ENCODE results near the gene CARS2.
A peak's percentile ranks its signal among the peaks of the same experiment; 100 is the strongest.

CARS2 gene

DNA sequence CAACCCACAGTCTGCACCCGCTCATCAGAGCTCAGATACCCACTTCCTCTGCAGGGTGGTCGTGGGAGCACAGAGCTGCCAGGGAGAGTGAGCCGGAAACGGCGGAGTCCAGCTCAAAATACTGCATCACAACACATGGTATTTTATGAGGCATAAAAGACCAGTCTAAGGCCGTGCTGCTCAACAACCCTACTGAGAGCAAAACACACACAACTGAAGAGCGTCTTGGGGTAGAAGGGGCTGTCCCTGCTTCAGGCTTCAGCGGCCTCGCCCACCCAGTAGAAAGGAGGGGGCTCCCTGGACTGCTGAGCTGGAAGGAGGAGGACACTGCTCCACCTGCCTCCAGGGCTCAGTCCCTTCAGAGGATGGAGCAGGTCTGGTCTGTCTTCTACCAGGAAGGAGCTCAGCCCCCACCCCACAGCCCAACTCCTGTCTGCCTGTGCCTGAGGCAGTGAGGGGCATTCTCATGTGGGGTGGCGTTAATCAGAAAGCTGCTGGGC is 53.6 kb downstream of the CARS2 start:
- DNase-seq (ENCODE audit: low spot score) = no peak

DNA sequence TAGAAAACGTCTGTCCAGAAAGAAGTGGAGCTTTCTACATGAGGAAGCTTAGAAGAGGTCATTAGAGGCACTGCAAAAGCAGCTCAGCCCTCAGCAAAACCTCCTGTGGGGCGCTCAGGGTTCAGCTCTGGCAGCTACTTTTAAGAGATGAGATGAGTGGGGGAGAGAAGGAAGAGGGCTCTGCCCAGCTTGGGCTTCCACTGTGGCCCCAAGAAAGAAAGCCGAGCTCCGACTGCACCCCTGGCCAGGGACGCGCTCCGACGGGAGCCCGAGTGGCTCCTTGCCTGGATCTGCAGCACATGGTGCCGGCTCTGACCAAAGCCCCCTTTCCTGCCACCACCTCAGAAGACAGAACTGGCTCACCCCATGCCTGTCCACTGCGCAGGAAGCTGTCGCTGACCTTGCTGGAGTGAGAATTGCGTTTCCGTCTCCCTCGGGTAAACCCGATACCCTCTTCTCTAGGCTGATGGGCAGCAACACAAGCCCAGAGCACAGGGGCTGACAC is 54.1 kb downstream of the CARS2 start:
- DNase-seq (ENCODE audit: low spot score) = no peak

DNA sequence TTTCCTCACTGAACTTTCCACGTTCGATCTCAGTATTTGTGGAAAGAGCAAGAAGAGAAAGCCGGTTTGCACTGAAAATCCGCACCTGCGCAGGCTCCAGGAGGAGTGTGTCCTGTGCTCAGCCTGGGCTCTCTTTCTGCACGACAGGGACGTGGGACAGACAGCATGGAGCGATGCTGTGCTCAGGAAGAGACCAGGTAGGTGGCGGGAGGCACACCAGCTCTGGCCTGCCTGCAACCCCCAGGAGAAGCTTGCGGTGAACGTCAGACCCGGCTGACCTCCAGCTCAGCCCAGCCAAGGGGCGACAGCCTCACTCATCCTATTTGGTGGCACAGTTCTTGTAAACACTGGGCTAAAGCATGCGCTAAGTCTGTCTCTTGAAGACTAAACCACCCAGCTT is 54.6 kb downstream of the CARS2 start:
- DNase-seq (ENCODE audit: low spot score) = no peak

DNA sequence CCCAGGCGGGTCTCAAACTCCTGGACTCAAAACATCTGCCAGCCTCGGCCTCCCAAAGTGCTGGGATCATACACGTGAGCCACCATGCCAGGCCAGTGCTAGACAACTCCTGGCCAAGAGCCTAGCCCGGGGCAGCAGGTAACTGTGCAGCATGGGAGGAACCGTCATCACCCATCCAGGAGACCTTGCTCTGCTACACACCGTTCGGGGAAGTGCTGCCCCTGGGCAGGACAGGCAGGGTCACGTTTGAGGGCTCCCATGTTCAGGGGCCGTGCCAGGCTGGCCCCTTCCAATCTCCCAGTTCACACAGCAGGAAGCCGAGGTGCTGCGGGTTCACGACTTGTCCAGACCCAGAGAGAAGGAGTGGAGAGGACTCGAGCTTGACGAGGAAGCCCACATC is 55.5 kb downstream of the CARS2 start:
- no peak for DNase-seq (ENCODE audit: low spot score)

DNA sequence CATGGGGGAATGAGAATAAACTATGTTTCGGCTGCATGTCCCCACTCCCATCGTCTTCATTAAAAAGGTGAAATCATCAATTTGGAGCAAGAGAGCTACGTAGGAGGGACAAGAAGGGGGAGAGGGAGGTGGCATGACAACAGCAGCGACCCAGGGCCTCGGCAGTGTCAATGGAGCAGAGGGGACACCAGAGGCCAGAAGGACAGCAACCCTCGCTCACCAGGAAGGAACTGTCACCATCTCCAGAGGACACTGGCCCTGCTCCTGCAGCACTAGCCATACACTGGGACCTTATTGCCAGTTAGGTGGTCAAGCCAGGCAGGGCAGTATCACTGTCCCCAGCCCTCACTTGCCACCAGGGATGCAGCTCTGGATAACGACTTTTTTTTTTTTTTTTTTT is 56.4 kb downstream of the CARS2 start:
- no peak for DNase-seq (ENCODE audit: low spot score)

DNA sequence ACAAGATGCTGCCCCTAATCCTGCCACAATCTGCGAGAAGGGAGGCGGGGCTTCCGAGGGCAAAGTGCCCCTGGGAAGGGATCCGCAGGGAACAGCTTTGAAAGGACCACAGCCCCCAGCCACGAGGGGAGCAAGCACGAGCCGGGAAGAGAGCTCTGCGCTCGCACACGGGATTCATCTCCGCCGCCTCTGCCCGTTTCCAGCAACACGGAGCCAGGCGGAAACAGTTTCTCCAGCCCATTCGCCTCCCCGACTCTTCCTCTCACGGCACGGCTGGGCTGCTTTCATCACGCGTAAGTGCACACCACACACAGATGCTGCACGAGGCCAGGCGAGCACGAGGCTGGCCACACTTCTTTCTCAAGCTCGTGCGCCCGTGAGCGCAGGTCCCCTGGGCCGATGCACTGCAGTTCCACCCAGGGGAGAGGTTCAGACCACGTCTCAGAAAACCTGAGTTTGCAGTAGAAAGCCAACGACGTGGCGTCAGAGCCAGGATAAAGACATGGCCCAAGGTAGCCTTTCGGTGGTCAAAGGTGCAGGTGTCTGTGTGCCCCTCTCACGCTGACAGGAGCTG is 57.0 kb downstream of the CARS2 start:
- DNase-seq (ENCODE audit: low spot score) = no peak

DNA sequence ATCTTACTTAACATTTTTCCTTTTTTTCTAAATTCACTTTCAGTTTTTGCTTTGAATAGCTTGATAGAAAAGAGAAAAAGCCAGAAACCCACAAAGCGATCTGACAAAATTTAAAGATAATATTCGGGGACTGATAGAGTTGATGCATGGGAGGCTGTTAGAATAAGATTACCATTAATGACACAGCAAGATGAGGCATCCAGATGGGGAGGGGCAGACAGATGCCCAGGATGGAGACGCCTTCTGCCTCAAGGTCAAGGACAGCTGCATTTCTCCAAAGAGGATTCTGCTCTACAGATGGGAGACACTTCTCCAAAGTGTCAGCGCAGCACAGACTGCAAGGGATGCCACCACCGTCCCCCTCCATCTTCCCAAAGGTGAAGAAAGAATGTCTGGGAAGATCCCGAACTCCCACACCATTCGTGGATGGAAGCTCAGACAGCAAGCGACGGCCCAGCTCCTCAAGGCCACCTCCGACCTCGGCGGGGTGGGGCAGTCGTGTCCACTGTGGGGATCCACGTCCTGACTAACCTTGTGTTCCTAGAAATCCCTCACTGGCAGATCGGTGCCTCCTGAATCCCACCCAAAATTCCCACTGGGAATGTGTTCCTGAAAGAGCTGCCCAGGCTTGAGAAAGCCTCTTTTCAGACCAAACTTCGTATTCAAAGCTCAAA is 57.6 kb downstream of the CARS2 start:
- DNase-seq (ENCODE audit: low spot score) = no peak

DNA sequence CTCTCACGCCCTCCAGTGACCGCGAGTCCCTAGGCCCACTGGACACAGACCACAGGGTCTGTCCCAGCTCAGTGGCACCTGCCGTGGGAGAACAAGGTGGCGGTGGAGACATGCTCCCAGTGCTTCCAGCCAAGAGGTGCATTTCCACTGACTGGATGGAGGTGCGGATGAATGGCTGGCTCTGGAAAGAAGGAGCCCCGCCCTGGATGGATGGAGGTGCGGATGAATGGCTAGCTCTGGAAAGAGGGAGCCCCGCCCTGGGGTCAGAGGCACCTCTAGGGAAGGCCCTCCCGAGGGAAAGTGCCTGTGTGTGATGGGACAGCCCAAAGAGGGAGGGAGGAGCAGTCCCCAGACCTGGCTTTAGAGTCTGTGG is 58.6 kb downstream of the CARS2 start:
- DNase-seq (ENCODE audit: low spot score) = no peak

DNA sequence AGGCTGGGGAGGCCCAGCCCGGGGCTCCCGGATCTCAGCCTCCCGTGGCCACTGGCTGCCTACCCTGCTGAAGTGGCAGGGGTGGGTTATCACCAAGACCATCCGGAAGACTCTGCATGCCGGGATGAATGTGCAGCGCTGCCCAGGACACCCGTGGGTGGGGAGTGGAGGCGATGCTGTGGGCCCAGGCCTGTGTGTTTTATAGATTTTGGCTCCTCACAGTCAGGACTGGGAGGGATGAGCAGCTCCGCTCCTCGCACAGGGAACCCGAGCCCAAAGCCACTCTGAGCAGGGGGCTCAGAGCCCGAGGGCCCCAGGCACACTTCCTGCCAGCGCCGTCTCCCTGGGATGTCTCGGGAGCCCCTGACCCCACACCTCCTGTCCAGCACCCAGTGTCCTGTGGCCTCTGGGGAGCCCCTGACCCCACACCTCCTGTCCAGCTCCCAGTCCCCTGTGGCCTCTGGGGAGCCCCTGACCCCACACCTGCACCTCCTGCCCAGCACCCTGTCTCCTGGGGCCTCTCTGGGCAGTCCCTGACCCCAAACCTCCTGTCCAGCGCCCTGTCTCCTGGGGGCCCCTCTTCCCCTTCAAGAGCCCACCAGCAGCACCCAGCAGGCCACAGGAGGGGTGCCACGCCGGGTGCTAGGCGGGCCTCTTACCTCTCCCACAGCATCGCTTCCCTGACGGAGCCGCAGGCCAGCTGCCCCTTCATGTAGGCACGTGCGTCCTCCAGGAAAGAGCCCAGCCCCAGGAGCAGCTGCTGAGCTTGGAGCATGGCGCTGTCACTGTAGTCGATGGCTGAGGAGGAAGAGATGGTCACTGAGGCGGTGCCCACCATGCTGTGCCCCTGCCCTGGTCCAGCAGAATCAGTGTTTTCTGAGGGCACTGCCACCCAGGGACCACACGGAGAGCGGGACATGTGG is 59.2 kb downstream of the CARS2 start:
- DNase-seq (ENCODE audit: low spot score) = no peak

DNA sequence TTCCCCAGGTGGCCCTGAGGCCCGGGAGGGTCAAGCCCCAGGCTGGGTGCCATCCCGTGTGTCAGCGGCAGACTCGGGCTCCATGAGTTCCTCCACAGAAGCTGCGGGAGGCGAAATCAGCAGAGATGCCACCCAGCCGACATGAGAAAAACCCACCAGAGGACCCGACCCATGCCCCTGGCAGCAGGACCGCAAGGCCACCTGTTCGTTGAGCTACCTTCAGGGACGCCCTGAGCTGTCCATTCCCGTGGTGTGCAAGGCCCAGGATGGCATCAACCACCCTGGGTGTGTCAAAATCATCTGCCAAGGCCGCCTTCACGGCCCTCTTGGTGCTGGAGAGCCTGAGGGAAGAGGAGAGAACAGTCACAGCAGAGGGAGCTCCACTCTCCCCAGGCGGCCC is 60.2 kb downstream of the CARS2 start:
- DNase-seq (ENCODE audit: low spot score) = no peak

DNA sequence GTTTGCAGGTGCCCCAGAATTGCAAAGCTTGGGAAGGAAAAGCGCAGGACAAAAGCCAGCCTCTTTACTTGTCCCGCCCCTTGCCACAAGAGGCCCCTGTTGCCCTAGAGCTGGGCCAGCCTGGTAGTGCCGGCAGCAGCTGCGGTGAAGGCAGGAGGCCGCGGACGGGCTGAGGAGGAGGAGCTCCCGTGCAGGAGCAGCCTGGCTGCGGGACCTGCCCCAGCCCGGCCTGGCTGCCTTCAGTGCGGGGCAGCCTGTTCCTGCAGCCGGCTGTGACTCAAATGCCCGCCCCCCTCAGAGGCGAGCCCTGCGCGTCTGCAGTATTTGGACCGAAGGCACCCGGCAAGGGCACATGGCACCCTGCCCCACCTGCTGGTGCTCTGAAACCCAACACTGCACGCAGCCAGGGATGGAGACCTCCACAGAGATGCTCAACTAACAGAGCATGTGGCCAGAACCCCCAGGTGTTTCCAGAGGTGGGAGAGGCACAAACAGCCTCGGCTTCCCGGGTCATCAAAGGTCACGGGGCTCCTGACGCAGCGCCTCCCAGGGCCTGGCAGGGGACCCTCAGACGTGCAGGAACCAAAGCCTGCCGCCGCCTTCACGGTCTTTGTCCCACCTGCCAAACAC is 60.9 kb downstream of the CARS2 start:
- peak; percentile 41 for DNase-seq (ENCODE audit: low spot score)

DNA sequence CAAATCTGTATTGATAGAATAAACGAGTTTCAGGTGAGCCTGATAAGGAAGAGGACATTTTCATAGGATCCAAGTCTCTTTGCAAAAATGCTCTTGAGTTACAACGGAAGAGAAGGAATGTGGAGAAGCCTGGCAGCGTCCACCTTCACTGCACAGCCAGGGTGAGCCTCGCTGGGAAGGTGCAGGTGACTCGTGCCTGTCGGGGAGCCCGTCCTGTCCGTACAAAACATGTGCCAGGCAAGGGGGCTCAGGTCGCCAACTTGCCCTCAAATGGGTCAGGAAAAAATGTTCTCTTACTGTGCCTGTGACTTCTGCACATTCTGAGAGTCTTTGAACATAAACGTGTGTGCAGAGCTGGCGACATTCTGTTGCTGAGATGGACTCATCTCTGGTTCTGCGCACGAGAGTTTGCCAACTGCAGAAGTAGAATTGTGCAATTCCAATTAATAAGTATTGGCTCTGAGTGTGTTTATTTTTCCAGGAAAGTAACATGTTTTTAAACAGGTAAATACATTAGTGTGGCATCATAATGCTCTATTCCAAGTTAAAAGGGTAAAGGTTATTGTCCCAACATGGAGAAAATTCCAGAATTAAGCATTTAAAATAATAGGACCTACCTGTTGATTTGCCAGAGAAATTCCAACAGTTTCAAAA is 62.0 kb downstream of the CARS2 start:
- no peak for DNase-seq (ENCODE audit: low spot score)

DNA sequence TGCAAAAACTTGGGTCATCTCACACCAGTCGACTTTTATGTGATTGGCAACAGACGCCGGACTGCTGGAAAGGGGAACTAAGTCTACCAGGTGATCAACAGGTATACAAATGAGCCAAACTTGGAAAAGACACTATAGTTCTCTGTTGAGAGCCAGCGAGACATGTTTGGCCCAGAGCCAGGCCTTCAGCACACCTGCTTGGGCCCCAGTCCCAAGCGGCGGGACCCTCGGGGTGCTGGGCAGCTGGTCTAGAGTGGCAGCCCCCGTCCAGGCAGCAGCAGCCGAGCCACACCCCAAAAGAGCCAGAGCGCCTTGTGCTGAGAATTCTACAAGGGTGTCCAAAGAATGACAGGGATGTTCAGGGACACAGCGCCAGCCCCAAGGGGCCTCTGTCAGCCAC is 62.6 kb downstream of the CARS2 start:
- DNase-seq (ENCODE audit: low spot score) = no peak

DNA sequence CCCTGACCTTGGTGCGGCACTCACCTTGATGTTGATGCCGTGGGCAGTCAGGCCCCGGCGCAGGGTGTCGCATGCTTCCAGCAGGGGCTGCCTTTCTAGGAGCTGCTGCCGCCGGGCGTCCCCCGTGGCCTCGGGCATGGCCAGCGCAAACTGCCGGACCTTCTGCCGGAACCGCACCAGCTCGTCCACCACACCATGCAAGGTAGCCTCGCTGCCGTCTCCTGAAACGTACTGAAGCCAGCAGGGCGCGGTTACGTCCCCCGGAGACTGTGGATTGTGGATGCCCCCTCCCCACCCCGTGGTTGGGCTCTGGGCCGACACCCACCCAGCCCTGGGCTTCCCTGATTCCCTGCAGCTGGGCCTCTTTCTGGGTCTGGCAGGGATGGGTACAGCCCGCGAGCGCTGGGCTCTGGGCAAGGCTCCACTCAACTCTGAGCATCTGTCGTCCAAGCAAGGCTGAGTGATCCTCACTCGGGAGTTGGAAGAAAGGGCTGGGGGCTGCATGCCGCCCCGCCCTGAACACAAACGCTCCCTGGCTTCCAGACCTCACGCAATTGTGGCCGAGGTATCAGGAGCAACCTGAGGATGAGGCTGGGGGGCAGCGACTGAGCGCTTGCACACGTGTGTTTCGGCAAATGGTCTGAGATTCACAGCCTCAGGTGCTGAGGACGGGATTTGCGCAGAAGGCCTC is 63.5 kb downstream of the CARS2 start:
- no peak for DNase-seq (ENCODE audit: low spot score)

DNA sequence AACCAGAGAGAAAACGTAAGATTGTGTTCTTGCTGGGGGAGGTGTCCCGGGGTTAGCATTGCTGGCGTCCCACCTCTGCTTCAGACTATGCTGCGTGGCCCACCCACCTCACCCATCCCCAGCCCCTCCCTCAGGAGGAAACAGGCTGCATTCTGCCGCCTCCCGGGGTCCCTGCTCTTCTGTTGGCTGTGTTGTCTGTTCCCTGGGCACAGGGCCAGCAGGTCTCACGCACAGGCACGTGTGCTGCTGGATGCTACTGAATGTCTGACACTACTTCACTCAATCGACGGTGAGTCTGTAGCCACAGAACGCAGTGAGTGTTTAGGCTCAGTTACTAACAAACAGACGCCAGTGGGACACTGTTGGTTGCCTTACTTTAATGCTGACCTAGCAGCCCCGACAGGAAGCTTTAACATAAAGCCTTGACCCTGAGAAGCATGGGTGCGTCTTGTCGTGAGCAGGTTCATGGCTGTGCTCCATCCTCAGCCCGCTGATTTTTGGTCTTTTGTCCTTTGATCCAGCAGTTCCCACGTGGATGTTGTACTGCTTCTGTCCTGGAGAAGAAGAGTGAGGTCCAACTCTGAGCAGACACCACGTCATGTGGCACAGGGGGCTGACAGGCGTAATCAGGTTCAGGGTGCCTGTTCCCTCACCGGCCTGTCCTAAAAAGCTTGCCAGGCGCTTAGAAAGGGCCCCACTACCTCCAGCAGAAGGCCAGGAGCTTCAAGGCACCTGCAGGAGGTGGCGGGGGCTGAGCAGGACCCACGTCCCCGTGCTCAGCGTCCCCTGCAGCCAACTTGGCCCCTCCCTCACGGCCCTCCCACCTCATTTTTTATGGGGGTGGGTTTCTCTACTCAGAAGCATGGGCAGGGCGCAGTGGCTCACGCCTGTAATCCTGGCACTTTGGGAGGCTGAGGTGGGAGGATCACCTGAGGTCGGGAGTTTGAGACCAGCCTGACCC is 64.6 kb downstream of the CARS2 start:
- DNase-seq (ENCODE audit: low spot score) = no peak

DNA sequence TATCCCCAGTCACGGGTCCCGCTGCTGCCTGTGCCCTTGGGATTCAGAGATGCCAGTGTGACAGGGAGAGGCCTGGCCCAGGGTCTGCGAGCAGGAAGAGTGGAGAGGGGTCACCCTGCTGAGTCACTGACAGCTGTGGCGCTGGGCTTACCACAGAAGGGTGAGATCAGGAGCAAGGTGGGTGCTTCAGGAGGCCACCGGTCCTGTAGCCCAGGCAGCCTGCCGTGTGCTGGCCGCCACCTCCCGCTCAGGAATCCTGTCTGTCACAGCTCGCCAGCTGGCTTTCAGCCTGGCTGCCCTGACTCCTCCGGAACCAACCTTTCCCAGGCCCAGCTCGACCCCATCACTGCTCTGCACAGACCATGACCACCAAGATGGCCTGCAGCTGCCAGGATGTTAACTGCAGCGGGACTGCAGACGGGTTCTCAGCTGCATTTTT is 65.3 kb downstream of the CARS2 start:
- no peak for DNase-seq (ENCODE audit: low spot score)

DNA sequence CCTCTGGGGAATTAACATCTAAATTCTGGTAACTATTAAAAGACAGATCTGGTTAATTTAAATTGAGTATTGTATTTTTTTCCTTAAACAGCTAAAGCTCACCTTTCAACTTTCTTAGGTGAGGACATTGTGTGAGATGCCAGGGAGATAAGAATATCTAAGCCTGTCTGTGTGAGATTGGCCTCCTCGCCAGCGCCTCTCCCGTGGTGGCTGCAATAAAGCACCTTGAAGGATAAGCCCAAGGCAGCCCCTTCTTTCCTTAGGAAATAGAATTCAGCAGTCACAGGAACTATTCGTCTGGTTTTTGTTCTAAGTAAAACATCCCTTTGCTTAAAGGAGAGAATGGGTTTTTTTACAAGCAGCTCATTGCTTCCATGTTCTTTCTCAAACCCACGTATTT is 66.0 kb downstream of the CARS2 start:
- DNase-seq (ENCODE audit: low spot score) = no peak

DNA sequence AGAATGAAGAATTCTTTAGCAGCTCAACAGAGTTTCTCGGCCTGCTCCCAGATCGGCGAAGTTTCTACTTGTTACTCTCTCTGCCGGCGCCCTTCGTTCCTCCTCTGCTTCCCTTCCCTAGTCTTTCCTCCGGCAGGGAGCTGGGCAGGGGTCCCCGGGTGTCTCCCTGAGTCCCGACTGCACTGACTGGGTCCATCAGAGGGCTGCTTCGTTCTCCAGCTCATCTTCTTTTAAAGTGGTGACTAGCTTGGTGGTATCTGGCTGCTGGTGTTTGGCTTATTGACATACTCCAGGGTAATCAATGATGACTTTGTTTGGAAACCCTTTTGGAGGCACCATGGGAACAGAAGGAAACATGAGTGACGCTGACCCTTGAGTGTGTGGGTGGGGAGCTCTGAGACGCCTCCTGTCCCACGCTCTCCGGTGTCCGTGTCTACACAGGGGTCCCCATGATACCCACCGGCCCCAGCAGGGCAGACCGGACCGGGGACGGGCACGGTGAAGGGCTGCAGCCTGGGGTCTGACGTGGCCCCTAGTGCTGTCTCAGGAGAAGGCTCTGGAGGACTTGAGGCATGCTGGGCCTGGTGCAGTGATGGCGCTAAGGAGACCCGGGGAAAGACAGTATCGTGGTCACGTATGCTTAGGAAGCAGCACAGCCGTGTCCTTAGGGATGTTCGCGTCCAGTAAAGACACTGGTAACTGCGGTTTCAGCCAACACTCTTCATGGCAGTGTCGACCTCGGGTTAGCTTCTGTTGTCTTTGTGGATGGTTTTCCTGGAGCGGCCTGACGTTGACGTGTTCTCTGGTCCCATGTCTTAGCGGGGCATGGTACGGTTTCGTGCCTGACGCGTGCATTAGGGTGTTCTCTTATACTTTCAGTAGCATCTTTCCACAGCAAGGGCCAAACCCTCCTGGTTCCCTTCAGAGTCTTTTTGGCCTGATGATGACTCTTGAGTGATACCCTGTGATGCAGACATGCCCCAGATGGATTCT is 66.8 kb downstream of the CARS2 start:
- DNase-seq (ENCODE audit: low spot score) = no peak

DNA sequence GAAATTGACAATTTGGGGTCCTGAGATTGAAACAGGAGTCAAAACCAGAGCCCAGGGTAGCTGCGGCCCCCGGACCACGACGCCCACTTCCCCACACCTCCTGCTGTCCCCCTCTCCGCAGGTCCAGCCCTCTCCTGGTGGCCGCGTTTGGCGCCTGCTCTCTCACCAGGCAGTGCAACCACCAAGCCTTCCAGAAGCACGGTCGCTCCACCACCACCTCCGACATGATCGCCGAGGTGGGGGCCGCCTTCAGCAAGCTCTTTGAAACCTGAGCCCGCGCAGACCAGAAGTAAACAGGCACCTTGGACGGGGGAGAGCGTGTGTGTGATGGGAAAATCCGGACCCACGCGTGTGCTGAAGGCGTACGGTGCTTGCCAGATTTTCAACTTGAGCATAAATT is 67.7 kb downstream of the CARS2 start:
- no peak for DNase-seq (ENCODE audit: low spot score)
